GM18526 (cell line): ENCODE results near the gene DEFB121.

Source experiments
- POLR2A ChIP-seq: IDR thresholded peaks from 3 replicates; pipeline ENCODE4 v1.6.1; 2011; ENCODE audit not compliant: insufficient read length; ENCODE audit errors: extremely low read depth

The DEFB121 gene

GRCh38 chr20:31368301-31368700 is 37.7 kb downstream of the DEFB121 start, which contains the start of gene DEFB118:
Gene DEFB118 (plus strand): TSS chr20:31368601. CDS start chr20:31368651, 50 bp downstream.
- TF ChIP-seq POLR2A: no peak

GRCh38 chr20:31363295-31363694 is 42.7 kb downstream of the DEFB121 start:
- no peak for TF ChIP-seq POLR2A

- TF ChIP-seq POLR2A: no peak
Measured at GRCh38 chr20:31355981-31356380, 50.0 kb downstream of the DEFB121 start.
